Left ventricle myocardium superior (tissue), 1 donor: ENCODE data around the gene LRP2BP. TPM values are rescaled to one million over a fixed set of nuclear protein-coding genes. Genes with fewer than 3 reads are reported as not detected.

ENCODE experiments used
- ATAC-seq: fragments of 200-7000 bp; cut with Tn5 transposase; one replicate; pipeline ENCODE4 v1.9.1; 2020; ENCODE audit warnings: mild to moderate bottlenecking, moderate library complexity
- DNase-seq: peaks from one replicate; pipeline ENCODE4 v3.0.0-alpha.2; 2020
- intact Hi-C: fragments of 100-400 bp; cut with micrococcal nuclease; formaldehyde crosslinking; loops from one replicate; pipeline ENCODE4 v1.11.0; 2022
- total RNA-seq: library from RNA; stranded (reverse); fragmentation: NEBNext Ultra II Directional; extraction: Animal tissue kit (Norgen Biotek cat#: 25700); gene quantifications from one replicate; pipeline ENCODE4 v1.2.1, GENCODE V29; 2021
- donor health status: DM: no; HTN: yes; CAD: no; lungs with severe emphysema.

LRP2BP gene
- total RNA-seq, 1 donor from 2014 or later, result 2.4 TPM

GRCh38 chr4:185396724-185397385 is 1.1 kb upstream of the LRP2BP start, which contains the start of gene ANKRD37:
ANKRD37 (plus strand) TSS chr4:185396841; CDS start chr4:185396924, 83 bp downstream.
- intact Hi-C loops, result no loop called here
- ATAC-seq (peak; percentile 32), DNase-seq (peak; percentile 56)

GRCh38 chr4:185395956-185396723 is 416 bp upstream of the LRP2BP start:
- ATAC-seq, result peak; percentile 97
- intact Hi-C loops, result no loop called here
- DNase-seq, result peak; percentile 99

GRCh38 chr4:185394568-185395237 is 1.0 kb downstream of the LRP2BP start:
- intact Hi-C loops, result no loop called here
- DNase-seq, result no peak
- no peak for ATAC-seq

- intact Hi-C loops, result no loop called here
- ATAC-seq, result no peak
- DNase-seq, result no peak
These were observed 3.6 kb downstream of the LRP2BP start for GRCh38 chr4:185392156-185392555.

GRCh38 chr4:185390941-185391340 is 4.8 kb downstream of the LRP2BP start:
- no peak for ATAC-seq
- intact Hi-C loops, result no loop called here
- DNase-seq, result no peak

- intact Hi-C loops, result no loop called here
- DNase-seq (no peak), ATAC-seq (no peak)
These were observed 7.8 kb downstream of the LRP2BP start for GRCh38 chr4:185387957-185388356.

- DNase-seq (no peak), ATAC-seq (peak; percentile 53)
- intact Hi-C loops, result no loop called here
These were observed 10.8 kb downstream of the LRP2BP start for GRCh38 chr4:185384930-185385331.

GRCh38 chr4:185384061-185384460 is 11.7 kb downstream of the LRP2BP start:
- ATAC-seq, result no peak
- no peak for DNase-seq
- intact Hi-C loops, result no loop called here

GRCh38 chr4:185383451-185383850 is 12.3 kb downstream of the LRP2BP start:
- ATAC-seq (no peak), DNase-seq (no peak)
- intact Hi-C loops, result no loop called here

GRCh38 chr4:185382754-185383153 is 13.0 kb downstream of the LRP2BP start:
- ATAC-seq, result no peak
- intact Hi-C loops, result no loop called here
- DNase-seq, result no peak

GRCh38 chr4:185381288-185382196 is 14.2 kb downstream of the LRP2BP start:
- DNase-seq (no peak), ATAC-seq (no peak)
- intact Hi-C loops, result no loop called here

GRCh38 chr4:185380320-185380719 is 15.4 kb downstream of the LRP2BP start:
- intact Hi-C loops, result no loop called here
- no peak for DNase-seq
- ATAC-seq, result no peak

- no peak for DNase-seq
- intact Hi-C loops, result no loop called here
- ATAC-seq, result no peak
These were observed 16.1 kb downstream of the LRP2BP start for GRCh38 chr4:185379326-185380295.

GRCh38 chr4:185378264-185378663 is 17.5 kb downstream of the LRP2BP start:
- no peak for ATAC-seq
- intact Hi-C loops, result no loop called here
- DNase-seq, result no peak

- intact Hi-C loops, result no loop called here
- ATAC-seq, result no peak
- DNase-seq, result no peak
These were observed 21.2 kb downstream of the LRP2BP start for GRCh38 chr4:185374573-185374972.

GRCh38 chr4:185374027-185374426 is 21.7 kb downstream of the LRP2BP start:
- ATAC-seq, result no peak
- no peak for DNase-seq
- intact Hi-C loops, result no loop called here

- intact Hi-C loops, result no loop called here
- DNase-seq, result no peak
- no peak for ATAC-seq
These were observed 24.0 kb downstream of the LRP2BP start for GRCh38 chr4:185371702-185372101.

- no peak for ATAC-seq
- DNase-seq, result no peak
- intact Hi-C loops, result no loop called here
These were observed 25.3 kb downstream of the LRP2BP start for GRCh38 chr4:185370268-185370949.
